GM23338 (cell line): ENCODE measurements around the gene SELENOW. TPM values are rescaled to one million over a fixed set of nuclear protein-coding genes. Genes with fewer than 3 reads are reported as not detected.

Experiments used
- ATAC-seq: fragments of 200-7000 bp; cut with Tn5 transposase; 3 replicates; pipeline ENCODE4 v1.9.1; 2020
- DNase-seq: peaks from one replicate; pipeline ENCODE4 v3.0.0-alpha.2; 2015; ENCODE audit warnings: low spot score
- H2AFZ ChIP-seq: fragments of 200-600 bp; sonication (generic); 2 replicates; pipeline ENCODE4 v1.8.0; 2016; ENCODE audit warnings: antibody characterized with exemption, mild to moderate bottlenecking, moderate library complexity
- H3F3A ChIP-seq: fragments of 200-600 bp; sonication (generic); replicated peaks from 2 replicates; pipeline ENCODE4 v1.8.0; 2017; ENCODE audit warnings: antibody characterized with exemption, mixed run types, low read depth
- H3K27ac ChIP-seq: fragments of 200-600 bp; sonication (generic); 2 replicates; pipeline ENCODE4 v1.6.1; 2016; ENCODE audit warnings: low read depth
- H3K27me3 ChIP-seq: fragments of 200-600 bp; sonication (generic); 2 replicates; pipeline ENCODE4 v1.8.0; 2016; ENCODE audit warnings: mild to moderate bottlenecking, mixed run types, moderate library complexity; ENCODE audit not compliant: insufficient read depth
- H3K36me3 ChIP-seq: fragments of 200-600 bp; sonication (generic); 2 replicates; pipeline ENCODE4 v1.8.0; 2016; ENCODE audit warnings: mild to moderate bottlenecking; ENCODE audit not compliant: insufficient read depth
- H3K4me1 ChIP-seq: fragments of 200-600 bp; sonication (generic); 2 replicates; pipeline ENCODE4 v1.8.0; 2016; ENCODE audit warnings: mild to moderate bottlenecking, moderate library complexity; ENCODE audit not compliant: insufficient read depth
- H3K4me2 ChIP-seq: fragments of 200-600 bp; sonication (generic); 2 replicates; pipeline ENCODE4 v1.7.1; 2017; ENCODE audit warnings: mixed run types
- H3K4me3 ChIP-seq: fragments of 200-600 bp; sonication (generic); 2 replicates; pipeline ENCODE4 v1.6.1; 2016; ENCODE audit warnings: mixed run types
- H3K79me2 ChIP-seq: fragments of 200-600 bp; sonication (generic); replicated peaks from 2 replicates; pipeline ENCODE4 v1.8.0; 2017; ENCODE audit warnings: mild to moderate bottlenecking; ENCODE audit not compliant: insufficient read depth
- H3K9me2 ChIP-seq: fragments of 200-600 bp; sonication (generic); 2 replicates; pipeline ENCODE4 v1.8.0; 2017; ENCODE audit not compliant: insufficient read depth
- H4K20me1 ChIP-seq: fragments of 200-600 bp; sonication (generic); replicated peaks from 2 replicates; pipeline ENCODE4 v1.8.0; 2017; ENCODE audit warnings: mild to moderate bottlenecking; ENCODE audit not compliant: insufficient read depth
- H3K27ac Mint-ChIP-seq: 2 replicates; pipeline ENCODE4 v1.8.0; 2020; ENCODE audit warnings: inconsistent platforms, mild to moderate bottlenecking, moderate library complexity, mixed read lengths
- H3K27me3 Mint-ChIP-seq: 3 replicates; pipeline ENCODE4 v1.8.0; 2022; ENCODE audit warnings: low read depth, mild to moderate bottlenecking, moderate library complexity, mixed read lengths, inconsistent platforms; ENCODE audit not compliant: insufficient read depth, poor library complexity
- H3K36me3 Mint-ChIP-seq: 3 replicates; pipeline ENCODE4 v1.8.0; 2021; ENCODE audit warnings: low read depth, mild to moderate bottlenecking, inconsistent platforms, moderate library complexity, mixed read lengths
- H3K4me1 Mint-ChIP-seq: 3 replicates; pipeline ENCODE4 v1.8.0; 2020; ENCODE audit warnings: mild to moderate bottlenecking, inconsistent platforms, mixed read lengths
- H3K4me3 Mint-ChIP-seq: 3 replicates; pipeline ENCODE4 v1.8.0; 2021; ENCODE audit warnings: moderate library complexity, mild to moderate bottlenecking, inconsistent platforms, mixed read lengths
- H3K9me3 Mint-ChIP-seq: 3 replicates; pipeline ENCODE4 v1.8.0; 2020; ENCODE audit warnings: moderate library complexity, mild to moderate bottlenecking, inconsistent platforms, mixed read lengths
- CREB1 ChIP-seq: fragments of 250-450 bp; sonication (Bioruptor Pico); IDR thresholded peaks from 2 replicates; pipeline ENCODE4 v1.5.0; 2020; ENCODE audit warnings: low read depth, mild to moderate bottlenecking, moderate library complexity
- EZH2 ChIP-seq: fragments of 200-600 bp; sonication (generic); IDR thresholded peaks from one replicate; pipeline ENCODE4 v1.8.0; 2017; ENCODE audit warnings: antibody characterized with exemption, mild to moderate bottlenecking, low read depth; ENCODE audit not compliant: unreplicated experiment
- EZH2phosphoT487 ChIP-seq: fragments of 200-600 bp; sonication (generic); IDR thresholded peaks from one replicate; pipeline ENCODE4 v1.8.1; 2018; ENCODE audit warnings: antibody characterized with exemption; ENCODE audit not compliant: unreplicated experiment
- STAT1 ChIP-seq: IDR thresholded peaks from one replicate; pipeline ENCODE4 v1.6.1; 2016; ENCODE audit warnings: antibody characterized with exemption; ENCODE audit not compliant: unreplicated experiment
- polyA plus RNA-seq: library from polyadenylated mRNA; unstranded; fragments of >200 nt; fragmentation: Nextera tagmentation; extraction: Ambion mirVana; gene quantifications from 2 replicates; pipeline ENCODE4 v1.2.1, GENCODE V29; 2016
- total RNA-seq: library from RNA; depleted of rRNA; stranded (reverse); fragments of >200 nt; shearing (Covaris generic); gene quantifications from 2 replicates; pipeline ENCODE4 v1.2.3, GENCODE V29; 2014
- TF ChIP-seq, protein P1 (sequence below): fragments of 250-450 bp; sonication (Bioruptor Pico); IDR thresholded peaks from 2 replicates; pipeline ENCODE4 v1.5.0; 2020; ENCODE audit warnings: mild to moderate bottlenecking, moderate library complexity

Gene SELENOW
- total and polyA plus RNA-seq, 2 experiments from 2014 or later: 558 to 811 TPM

DNA sequence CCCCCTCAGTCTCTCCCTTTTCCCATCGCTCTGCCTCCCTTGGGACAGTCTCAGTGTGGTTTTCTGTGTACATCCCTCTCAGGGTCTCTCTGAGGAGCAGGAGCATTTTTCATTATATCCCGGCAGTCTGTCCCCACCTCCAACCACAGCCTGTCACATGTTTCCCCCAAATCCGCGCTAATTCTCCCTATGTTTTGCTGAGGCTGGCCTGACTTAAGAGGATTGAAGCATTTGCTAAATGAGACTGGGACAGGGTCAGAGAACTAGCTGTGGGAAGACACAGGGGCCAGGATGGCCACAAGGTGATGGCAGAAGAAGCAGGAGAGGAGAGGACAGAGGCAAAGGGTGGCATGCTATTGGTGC lies 20.4 kb downstream of the SELENOW start (continued):
- TF ChIP-seq, protein P1, sequence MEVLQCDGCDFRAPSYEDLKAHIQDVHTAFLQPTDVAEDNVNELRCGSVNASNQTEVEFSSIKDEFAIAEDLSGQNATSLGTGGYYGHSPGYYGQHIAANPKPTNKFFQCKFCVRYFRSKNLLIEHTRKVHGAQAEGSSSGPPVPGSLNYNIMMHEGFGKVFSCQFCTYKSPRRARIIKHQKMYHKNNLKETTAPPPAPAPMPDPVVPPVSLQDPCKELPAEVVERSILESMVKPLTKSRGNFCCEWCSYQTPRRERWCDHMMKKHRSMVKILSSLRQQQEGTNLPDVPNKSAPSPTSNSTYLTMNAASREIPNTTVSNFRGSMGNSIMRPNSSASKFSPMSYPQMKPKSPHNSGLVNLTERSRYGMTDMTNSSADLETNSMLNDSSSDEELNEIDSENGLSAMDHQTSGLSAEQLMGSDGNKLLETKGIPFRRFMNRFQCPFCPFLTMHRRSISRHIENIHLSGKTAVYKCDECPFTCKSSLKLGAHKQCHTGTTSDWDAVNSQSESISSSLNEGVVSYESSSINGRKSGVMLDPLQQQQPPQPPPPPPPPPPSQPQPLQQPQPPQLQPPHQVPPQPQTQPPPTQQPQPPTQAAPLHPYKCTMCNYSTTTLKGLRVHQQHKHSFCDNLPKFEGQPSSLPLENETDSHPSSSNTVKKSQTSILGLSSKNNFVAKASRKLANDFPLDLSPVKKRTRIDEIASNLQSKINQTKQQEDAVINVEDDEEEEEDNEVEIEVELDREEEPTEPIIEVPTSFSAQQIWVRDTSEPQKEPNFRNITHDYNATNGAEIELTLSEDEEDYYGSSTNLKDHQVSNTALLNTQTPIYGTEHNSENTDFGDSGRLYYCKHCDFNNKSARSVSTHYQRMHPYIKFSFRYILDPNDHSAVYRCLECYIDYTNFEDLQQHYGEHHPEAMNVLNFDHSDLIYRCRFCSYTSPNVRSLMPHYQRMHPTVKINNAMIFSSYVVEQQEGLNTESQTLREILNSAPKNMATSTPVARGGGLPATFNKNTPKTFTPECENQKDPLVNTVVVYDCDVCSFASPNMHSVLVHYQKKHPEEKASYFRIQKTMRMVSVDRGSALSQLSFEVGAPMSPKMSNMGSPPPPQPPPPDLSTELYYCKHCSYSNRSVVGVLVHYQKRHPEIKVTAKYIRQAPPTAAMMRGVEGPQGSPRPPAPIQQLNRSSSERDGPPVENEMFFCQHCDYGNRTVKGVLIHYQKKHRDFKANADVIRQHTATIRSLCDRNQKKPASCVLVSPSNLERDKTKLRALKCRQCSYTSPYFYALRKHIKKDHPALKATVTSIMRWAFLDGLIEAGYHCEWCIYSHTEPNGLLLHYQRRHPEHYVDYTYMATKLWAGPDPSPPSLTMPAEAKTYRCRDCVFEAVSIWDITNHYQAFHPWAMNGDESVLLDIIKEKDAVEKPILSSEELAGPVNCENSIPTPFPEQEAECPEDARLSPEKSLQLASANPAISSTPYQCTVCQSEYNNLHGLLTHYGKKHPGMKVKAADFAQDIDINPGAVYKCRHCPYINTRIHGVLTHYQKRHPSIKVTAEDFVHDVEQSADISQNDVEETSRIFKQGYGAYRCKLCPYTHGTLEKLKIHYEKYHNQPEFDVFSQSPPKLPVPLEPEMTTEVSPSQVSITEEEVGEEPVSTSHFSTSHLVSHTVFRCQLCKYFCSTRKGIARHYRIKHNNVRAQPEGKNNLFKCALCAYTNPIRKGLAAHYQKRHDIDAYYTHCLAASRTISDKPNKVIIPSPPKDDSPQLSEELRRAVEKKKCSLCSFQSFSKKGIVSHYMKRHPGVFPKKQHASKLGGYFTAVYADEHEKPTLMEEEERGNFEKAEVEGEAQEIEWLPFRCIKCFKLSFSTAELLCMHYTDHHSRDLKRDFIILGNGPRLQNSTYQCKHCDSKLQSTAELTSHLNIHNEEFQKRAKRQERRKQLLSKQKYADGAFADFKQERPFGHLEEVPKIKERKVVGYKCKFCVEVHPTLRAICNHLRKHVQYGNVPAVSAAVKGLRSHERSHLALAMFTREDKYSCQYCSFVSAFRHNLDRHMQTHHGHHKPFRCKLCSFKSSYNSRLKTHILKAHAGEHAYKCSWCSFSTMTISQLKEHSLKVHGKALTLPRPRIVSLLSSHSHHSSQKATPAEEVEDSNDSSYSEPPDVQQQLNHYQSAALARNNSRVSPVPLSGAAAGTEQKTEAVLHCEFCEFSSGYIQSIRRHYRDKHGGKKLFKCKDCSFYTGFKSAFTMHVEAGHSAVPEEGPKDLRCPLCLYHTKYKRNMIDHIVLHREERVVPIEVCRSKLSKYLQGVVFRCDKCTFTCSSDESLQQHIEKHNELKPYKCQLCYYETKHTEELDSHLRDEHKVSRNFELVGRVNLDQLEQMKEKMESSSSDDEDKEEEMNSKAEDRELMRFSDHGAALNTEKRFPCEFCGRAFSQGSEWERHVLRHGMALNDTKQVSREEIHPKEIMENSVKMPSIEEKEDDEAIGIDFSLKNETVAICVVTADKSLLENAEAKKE (CRISPR knock-in tag): no peak
- TF ChIP-seq EZH2 (no peak), STAT1 (no peak)

DNA sequence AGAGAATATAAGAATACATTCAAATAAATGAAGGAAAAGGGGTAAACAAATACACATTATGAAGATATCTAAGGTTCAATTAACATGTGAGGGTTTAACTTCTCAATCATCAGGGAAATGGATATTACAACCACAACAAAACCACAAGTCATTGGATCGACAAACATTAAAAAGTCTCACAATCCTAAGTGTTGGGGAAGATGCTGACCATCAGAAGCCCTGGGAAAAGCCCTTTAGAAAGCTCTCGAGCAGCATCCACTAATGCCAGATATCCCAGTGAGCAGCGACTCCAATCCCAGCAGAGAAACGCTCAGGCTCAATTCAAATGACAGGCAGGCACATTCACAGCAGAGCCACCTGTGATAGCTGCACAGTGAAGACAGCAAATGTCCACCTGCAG lies 22.8 kb downstream of the SELENOW start:
- Histone ChIP-seq H3F3A (no peaks in the 10 kb centered on the region), H3K4me3 (no peak overlapping the region), H3K27me3 (no peaks in the 10 kb centered on the region), H3K4me1 (no peaks in the 10 kb centered on the region), H3K36me3 (no peaks in the 10 kb centered on the region), H3K4me2 (no peak overlapping the region), H4K20me1 (no peaks in the 10 kb centered on the region), H3K9me2 (no peaks in the 10 kb centered on the region), H3K79me2 (no peaks in the 10 kb centered on the region), H3K27ac (no peak overlapping the region), H2AFZ (no peak overlapping the region)
- H3K4me3 Mint-ChIP-seq: no peak overlapping the region
- no peak overlapping the region for H3K27ac Mint-ChIP-seq
- no peak for ATAC-seq
- peaks cover 2% of the 10 kb centered on the region for H3K27me3 Mint-ChIP-seq
- H3K36me3 Mint-ChIP-seq: no peaks in the 10 kb centered on the region
- TF ChIP-seq EZH2phosphoT487 (no peak), CREB1 (no peak)
- peaks cover 3% of the 10 kb centered on the region; the same call in 2 of the 3 replicates for H3K9me3 Mint-ChIP-seq
- no peaks in the 10 kb centered on the region for H3K4me1 Mint-ChIP-seq
- DNase-seq: no peak
